ENCODE data around the gene RAD52.
A peak's percentile ranks its signal among the peaks of the same experiment; 100 is the strongest.

Gene RAD52

GRCh38 chr12:916712-917445 is 32.6 kb downstream of the RAD52 start:
- H3K27me3 ChIP-seq (ENCODE audit: insufficient read depth, poor library complexity, severe bottlenecking), result no peaks in the 10 kb centered on the region
- DNase-seq (ENCODE audit: low read depth in 1 of 2, low spot score in 1 of 2), result no peak
- peak overlapping the region; percentile 60 for H3K27ac ChIP-seq (replicated peaks)
- TF ChIP-seq REST (IDR thresholded peaks at IDR 0.05; ENCODE audit: insufficient replicate concordance, low read depth) (no peak), SPI1 (IDR thresholded peaks at IDR 0.05; ENCODE audit: borderline replicate concordance, low read depth) (no peak), POLR2AphosphoS5 (IDR thresholded peaks at IDR 0.05; ENCODE audit: low read depth) (no peak; the same call in 1 of the 2 replicates), GABPA (IDR thresholded peaks at IDR 0.05; ENCODE audit: low read depth) (no peak)
- no peak overlapping the region for H3K4me3 ChIP-seq (replicated peaks; ENCODE audit: insufficient read depth, low read length)

GRCh38 chr12:916240-916639 is 33.3 kb downstream of the RAD52 start:
- H3K27me3 ChIP-seq (ENCODE audit: insufficient read depth, poor library complexity, severe bottlenecking), result no peaks in the 10 kb centered on the region
- no peak overlapping the region for H3K4me3 ChIP-seq (replicated peaks; ENCODE audit: insufficient read depth, low read length)
- TF ChIP-seq GABPA (IDR thresholded peaks at IDR 0.05; ENCODE audit: low read depth), result no peak; the same call in 1 of the 2 replicates
- TF ChIP-seq POLR2AphosphoS5 (IDR thresholded peaks at IDR 0.05; ENCODE audit: low read depth), result peak; percentile 68; the same call in 1 of the 2 replicates
- peak; percentile 80 for TF ChIP-seq SPI1 (IDR thresholded peaks at IDR 0.05; ENCODE audit: borderline replicate concordance, low read depth)
- H3K27ac ChIP-seq (replicated peaks), result peak overlapping the region; percentile 60
- DNase-seq (ENCODE audit: low read depth in 1 of 2, low spot score in 1 of 2), result peak; percentile 39 to 93

- peak overlapping the region; percentile 60 for H3K27ac ChIP-seq (replicated peaks)
These were observed 34.4 kb downstream of the RAD52 start for GRCh38 chr12:915090-915489.

GRCh38 chr12:913919-914698 is 35.4 kb downstream of the RAD52 start:
- no peaks in the 10 kb centered on the region for H3K27me3 ChIP-seq (ENCODE audit: insufficient read depth, poor library complexity, severe bottlenecking)
- H3K27ac ChIP-seq (replicated peaks), result peak overlapping the region; percentile 60
- H3K4me3 ChIP-seq (replicated peaks; ENCODE audit: insufficient read depth, low read length), result no peak overlapping the region
- peak in 1 of 2 experiments; percentile 22 for DNase-seq (ENCODE audit: low read depth in 1 of 2, low spot score in 1 of 2)
- TF ChIP-seq GABPA (IDR thresholded peaks at IDR 0.05; ENCODE audit: low read depth) (no peak), CTCF (IDR thresholded peaks at IDR 0.05; ENCODE audit: insufficient read depth, low read length) (no peak), REST (IDR thresholded peaks at IDR 0.05; ENCODE audit: insufficient replicate concordance, low read depth) (no peak), POLR2AphosphoS5 (IDR thresholded peaks at IDR 0.05; ENCODE audit: low read depth) (0 out of 2 replicates have a peak, but pooled peaks have one; percentile 24), SPI1 (IDR thresholded peaks at IDR 0.05; ENCODE audit: borderline replicate concordance, low read depth) (peak; percentile 89)

More at GRCh38 chr12:915090-915489, 34.4 kb downstream of the RAD52 start:
- Histone ChIP-seq H3K27me3 (ENCODE audit: insufficient read depth, poor library complexity, severe bottlenecking) (no peaks in the 10 kb centered on the region), H3K4me3 (replicated peaks; ENCODE audit: insufficient read depth, low read length) (no peak overlapping the region)
- peak in 1 of 2 experiments; percentile 56 for DNase-seq (ENCODE audit: low read depth in 1 of 2, low spot score in 1 of 2)
- TF ChIP-seq CTCF (IDR thresholded peaks at IDR 0.05; ENCODE audit: insufficient read depth, low read length), result no peak
- no peak for TF ChIP-seq POLR2AphosphoS5 (IDR thresholded peaks at IDR 0.05; ENCODE audit: low read depth)
- no peak for TF ChIP-seq GABPA (IDR thresholded peaks at IDR 0.05; ENCODE audit: low read depth)
- peak; percentile 68; the same call in 1 of the 2 replicates for TF ChIP-seq SPI1 (IDR thresholded peaks at IDR 0.05; ENCODE audit: borderline replicate concordance, low read depth)

All from HL-60 (cell line).